CD8-positive, alpha-beta memory T cell (primary cell): ENCODE data around the gene WASHC4. TPM values are rescaled to one million over a fixed set of nuclear protein-coding genes. Genes with fewer than 3 reads are reported as not detected.
"Not testable (repeated sequence)": the region's sequence is repeated elsewhere in the genome, so short reads cannot be mapped to it uniquely, and the experiment has no call there.

Experiments
- CTCF ChIA-PET: fragments of 350-600 bp; sonication (Branson Sonifier 250); formaldehyde crosslinking; loops from one replicate; lab custom pipeline; 2021; ENCODE audit warnings: antibody characterized with exemption; lab: Charles Lee
- POLR2A ChIA-PET: fragments of 350-600 bp; sonication (Branson Sonifier 250); formaldehyde crosslinking; loops from one replicate; lab custom pipeline; 2021; ENCODE audit warnings: antibody characterized with exemption; lab: Charles Lee
- DNase-seq, 5 donors: peaks; one replicate each; pipeline versions ENCODE4 v3.0.0 to v3.0.0-alpha.2; 2020 to 2022; ENCODE audit warnings: mixed read lengths in 1 of 5
- H3K27ac ChIP-seq: one replicate; pipeline ENCODE4 v1.7.0; 2013; ENCODE audit warnings: low read depth, mild to moderate bottlenecking, low read length, moderate library complexity
- H3K27me3 ChIP-seq: 2 replicates; pipeline ENCODE4 v1.7.0; 2013; ENCODE audit warnings: low read length, mild to moderate bottlenecking; ENCODE audit not compliant: insufficient read depth, poor library complexity, severe bottlenecking
- H3K36me3 ChIP-seq: 2 replicates; pipeline ENCODE4 v1.7.0; 2013; ENCODE audit warnings: mild to moderate bottlenecking, low read length, moderate library complexity; ENCODE audit not compliant: insufficient read depth
- H3K4me1 ChIP-seq: 2 replicates; pipeline ENCODE4 v1.7.0; 2013; ENCODE audit warnings: mild to moderate bottlenecking, low read length, moderate library complexity; ENCODE audit not compliant: insufficient read depth
- H3K4me3 ChIP-seq: 2 replicates; pipeline ENCODE4 v1.7.0; 2013; ENCODE audit warnings: mild to moderate bottlenecking, low read length
- H3K9me3 ChIP-seq: 2 replicates; pipeline ENCODE4 v1.7.0; 2013; ENCODE audit warnings: mild to moderate bottlenecking, low read length
- H3K27ac Mint-ChIP-seq, 8 donors: one replicate each; pipeline ENCODE4 v1.8.0; 2020 to 2021; ENCODE audit warnings: mixed read lengths in 8 of 8, mild to moderate bottlenecking in 6 of 8, inconsistent platforms in 3 of 8, moderate library complexity in 3 of 8
- H3K27me3 Mint-ChIP-seq, 2 donors: one replicate each; pipeline ENCODE4 v1.8.0; 2020 to 2021; ENCODE audit warnings: mixed read lengths in 2 of 2, mild to moderate bottlenecking in 1 of 2, moderate library complexity in 1 of 2
- H3K36me3 Mint-ChIP-seq, 3 donors: one replicate each; pipeline ENCODE4 v1.8.0; 2020 to 2021; ENCODE audit warnings: mixed read lengths in 3 of 3, inconsistent platforms in 1 of 3, mild to moderate bottlenecking in 1 of 3
- H3K4me1 Mint-ChIP-seq, 3 donors: one replicate each; pipeline ENCODE4 v1.8.0; 2020 to 2021; ENCODE audit warnings: mixed read lengths in 3 of 3, inconsistent platforms in 1 of 3, mild to moderate bottlenecking in 1 of 3
- H3K4me3 Mint-ChIP-seq, 7 donors: one replicate each; pipeline ENCODE4 v1.8.0; 2020 to 2021; ENCODE audit warnings: mixed read lengths in 7 of 7, mild to moderate bottlenecking in 6 of 7, moderate library complexity in 4 of 7, inconsistent platforms in 2 of 7
- H3K9me3 Mint-ChIP-seq, 5 donors: one replicate each; pipeline ENCODE4 v1.8.0; 2020 to 2022; ENCODE audit warnings: mixed read lengths in 5 of 5, mild to moderate bottlenecking in 3 of 5, moderate library complexity in 2 of 5, inconsistent platforms in 1 of 5
- polyA plus RNA-seq: library from polyadenylated mRNA; unstranded; fragments of 300-500 nt; fragmentation: Illumina TruSeq; gene quantifications from one replicate; pipeline ENCODE4 v1.2.3, GENCODE V29; 2021
- total RNA-seq, 2 experiments: library from RNA; stranded (reverse); gene quantifications; one replicate each; pipeline ENCODE4 v1.2.3, GENCODE V29; 2021

Gene WASHC4
- total and polyA plus RNA-seq, 3 experiments from 2014 or later, result 24.6 to 37.8 (median 34.3) TPM

- peak in 4 of 5 donors; percentile 3 to 50 (median 21) for DNase-seq
- H3K4me3 ChIP-seq, result peak within 1 kb of the TSS; percentile 38
- H3K4me1 ChIP-seq, result peaks cover 10% of the 10 kb centered on the region
- Mint-ChIP-seq H3K36me3 (peaks cover 0 to 5% (median 3%) of the 10 kb centered on the region in 3 donors), H3K4me1 (peaks cover 7 to 13% (median 10%) of the 10 kb centered on the region in 3 donors), H3K27ac (peak within 1 kb of the TSS in 6 of 8 donors; percentile 23 to 78 (median 52)), H3K27me3 (peaks cover 17 to 49% of the 10 kb centered on the region in 2 donors), H3K4me3 (peak within 1 kb of the TSS; percentile 32 to 83 (median 75)), H3K9me3 (peaks cover 0 to 6% (median 4%) of the 10 kb centered on the region in 5 donors)
- CTCF ChIA-PET, result no interaction called here
- H3K27ac ChIP-seq, result peak within 1 kb of the TSS; percentile 48
- H3K36me3 ChIP-seq, result no peaks in the 10 kb centered on the region
- POLR2A ChIA-PET, result interaction anchor here (0.6 to 0.8 kb wide), 2 partner anchors 38 to 268 kb away, joined by 3 to 4 read pairs; no protein-coding TSS in a partner anchor
- no peaks in the 10 kb centered on the region for H3K9me3 ChIP-seq
- H3K27me3 ChIP-seq, result peaks cover 29% of the 10 kb centered on the region
Observed at GRCh38 chr12:105084251-105085250, 23.0 kb upstream of the WASHC4 start, which contains the start of gene ALDH1L2. ALDH1L2 (minus strand) TSS chr12:105084458; CDS start chr12:105084436, 22 bp downstream.

DNA sequence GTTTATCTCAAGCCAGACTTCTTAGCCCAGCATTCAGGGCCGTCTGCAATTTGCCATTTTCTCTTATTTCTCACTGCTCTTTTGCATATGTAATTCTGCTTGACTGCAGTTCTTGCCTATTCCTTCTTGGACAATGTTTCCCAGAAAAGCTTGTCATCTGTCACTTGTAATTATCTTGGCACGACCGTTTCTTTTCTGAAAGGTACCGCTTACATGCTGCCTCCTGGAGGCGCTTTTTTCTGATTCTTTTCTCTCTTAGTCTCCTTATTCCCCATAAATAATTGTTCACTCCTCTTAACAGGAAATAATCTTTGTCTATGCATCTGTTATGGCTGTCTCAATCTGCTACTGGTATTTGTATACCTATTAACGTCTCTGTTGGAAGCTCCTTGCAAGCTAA lies 22.0 kb upstream of the WASHC4 start:
- CTCF ChIA-PET, result no interaction called here

DNA sequence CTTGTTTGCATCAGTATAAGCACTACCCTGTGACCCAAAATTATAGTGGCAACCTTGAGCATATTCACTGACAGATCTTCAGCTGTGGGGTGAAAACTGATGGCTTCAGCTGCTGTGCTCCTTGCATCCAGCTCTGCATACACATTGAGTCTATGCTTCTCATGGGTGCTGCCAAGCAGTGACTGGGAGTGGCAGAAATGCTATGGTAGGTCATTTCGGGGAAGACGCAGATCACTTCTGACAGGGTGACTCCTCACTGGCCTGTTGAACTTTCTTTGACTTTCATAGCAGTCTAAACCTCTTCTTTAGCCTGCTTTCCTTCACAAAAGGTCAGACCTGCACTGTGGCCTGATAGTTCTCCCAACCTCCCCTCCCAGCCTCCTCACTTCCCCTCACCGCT lies 17.7 kb upstream of the WASHC4 start:
- no peaks in the 10 kb centered on the region for H3K27me3 ChIP-seq
- ChIA-PET POLR2A (no interaction called here), CTCF (no interaction called here)
- H3K4me1 Mint-ChIP-seq, result peaks cover 0 to 5% (median 4%) of the 10 kb centered on the region in 3 donors
- H3K4me1 ChIP-seq, result no peaks in the 10 kb centered on the region
- peaks cover 3% of the 10 kb centered on the region for H3K9me3 ChIP-seq
- H3K9me3 Mint-ChIP-seq, result peaks cover 3 to 12% (median 7%) of the 10 kb centered on the region in 5 donors
- H3K27me3 Mint-ChIP-seq, result peaks cover 10 to 21% of the 10 kb centered on the region in 2 donors
- no peak overlapping the region for H3K4me3 Mint-ChIP-seq
- DNase-seq, result no peak
- no peaks in the 10 kb centered on the region for H3K36me3 ChIP-seq
- no peak overlapping the region for H3K27ac Mint-ChIP-seq
- H3K4me3 ChIP-seq, result no peak overlapping the region
- peaks cover 0 to 10% (median 0%) of the 10 kb centered on the region in 3 donors for H3K36me3 Mint-ChIP-seq
- no peak overlapping the region for H3K27ac ChIP-seq

More for the DNA sequence above, 22.0 kb upstream of the WASHC4 start:
- Histone ChIP-seq H3K4me1 (peaks cover 10% of the 10 kb centered on the region), H3K9me3 (no peaks in the 10 kb centered on the region), H3K36me3 (no peaks in the 10 kb centered on the region), H3K4me3 (no peak overlapping the region), H3K27me3 (peaks cover 29% of the 10 kb centered on the region), H3K27ac (no peak overlapping the region)
- Mint-ChIP-seq H3K36me3 (peaks cover 0 to 5% (median 3%) of the 10 kb centered on the region in 3 donors), H3K9me3 (peaks cover 0 to 6% (median 4%) of the 10 kb centered on the region in 5 donors), H3K27me3 (peaks cover 17 to 43% of the 10 kb centered on the region in 2 donors), H3K27ac (peak overlapping the region in 1 of 8 donors; percentile 76), H3K4me3 (peak overlapping the region in 5 of 7 donors; percentile 1 to 63 (median 36)), H3K4me1 (peaks cover 7 to 13% (median 10%) of the 10 kb centered on the region in 3 donors)
- POLR2A ChIA-PET, result interaction anchor here (0.8 kb wide), 1 partner anchor 267 kb away, joined by 3 read pairs; no protein-coding TSS in a partner anchor
- DNase-seq, result no peak

DNA sequence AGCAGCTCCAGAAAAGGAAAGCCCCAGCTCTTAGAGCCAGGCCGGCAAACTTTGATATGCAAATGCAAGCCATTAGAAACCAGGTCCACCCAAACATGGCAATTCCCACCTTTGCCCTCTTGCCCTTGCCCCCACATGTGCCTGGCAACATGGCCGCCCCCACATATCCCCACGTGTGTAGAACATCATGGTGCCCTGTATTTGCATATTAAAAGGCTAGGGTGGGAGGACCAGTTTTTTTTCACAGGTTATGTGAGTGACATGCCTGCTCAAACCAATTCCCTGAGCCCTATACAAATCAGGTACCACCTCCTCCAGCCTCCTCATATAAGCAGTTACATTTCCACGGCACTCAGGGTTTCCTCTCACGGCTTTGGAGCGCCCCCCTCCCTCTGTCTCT lies 17.2 kb upstream of the WASHC4 start:
- peaks cover 9 to 20% of the 10 kb centered on the region in 2 donors for H3K27me3 Mint-ChIP-seq
- peaks cover 3% of the 10 kb centered on the region for H3K9me3 ChIP-seq
- no peaks in the 10 kb centered on the region for H3K27me3 ChIP-seq
- H3K9me3 Mint-ChIP-seq, result peaks cover 4 to 17% (median 11%) of the 10 kb centered on the region in 5 donors
- CTCF ChIA-PET, result no interaction called here
- POLR2A ChIA-PET, result no interaction called here
- H3K4me3 Mint-ChIP-seq, result no peak overlapping the region
- H3K36me3 Mint-ChIP-seq, result peaks cover 0 to 10% (median 0%) of the 10 kb centered on the region in 3 donors
- H3K4me3 ChIP-seq, result no peak overlapping the region
- no peaks in the 10 kb centered on the region for H3K4me1 ChIP-seq
- H3K4me1 Mint-ChIP-seq, result peaks cover 0 to 4% (median 3%) of the 10 kb centered on the region in 3 donors
- H3K36me3 ChIP-seq, result no peaks in the 10 kb centered on the region
- DNase-seq, result no peak
- no peak overlapping the region for H3K27ac Mint-ChIP-seq
- H3K27ac ChIP-seq, result no peak overlapping the region

DNA sequence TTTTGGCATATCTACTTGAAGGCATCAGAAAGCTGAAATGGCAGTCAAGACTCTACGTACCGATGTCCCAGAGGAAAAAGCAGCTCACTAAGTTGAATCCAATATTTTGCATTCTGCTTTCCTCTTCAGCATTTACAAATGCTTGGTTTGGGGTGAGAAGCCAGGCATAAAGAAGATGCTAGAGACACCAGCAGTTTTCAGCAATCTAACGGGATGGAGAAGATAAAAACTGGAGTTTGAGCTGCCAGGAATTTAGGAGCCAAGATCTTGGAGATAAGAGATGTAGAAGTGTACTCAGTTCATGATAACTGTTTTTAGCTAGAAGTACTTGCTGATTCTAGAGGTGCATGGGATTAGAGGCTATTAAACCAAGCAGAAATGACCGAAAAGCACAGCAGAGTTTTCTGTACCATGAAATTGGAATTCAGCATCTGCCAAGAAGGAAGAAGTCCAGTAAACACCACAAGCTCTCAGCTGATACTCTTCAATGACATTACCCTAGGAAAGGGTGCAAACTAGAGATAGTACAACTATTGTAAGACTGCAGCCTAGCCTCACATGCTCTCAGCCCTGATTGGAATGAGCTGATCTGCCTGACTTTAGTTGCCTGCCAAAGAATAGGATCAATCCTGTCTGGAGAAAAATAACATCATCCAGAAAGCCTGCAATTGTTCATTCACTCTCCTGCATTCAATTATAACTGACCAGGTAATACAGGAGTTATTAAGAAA lies 15.9 kb upstream of the WASHC4 start:
- Mint-ChIP-seq H3K27me3 (peaks cover 4 to 9% of the 10 kb centered on the region in 2 donors), H3K4me1 (no peaks in the 10 kb centered on the region), H3K36me3 (peaks cover 0 to 13% (median 0%) of the 10 kb centered on the region in 3 donors), H3K4me3 (no peak overlapping the region), H3K27ac (no peak overlapping the region), H3K9me3 (peaks cover 6 to 23% (median 18%) of the 10 kb centered on the region in 5 donors)
- DNase-seq, result no peak
- Histone ChIP-seq H3K4me1 (no peaks in the 10 kb centered on the region), H3K36me3 (no peaks in the 10 kb centered on the region), H3K9me3 (peaks cover 3% of the 10 kb centered on the region), H3K27ac (no peak overlapping the region), H3K27me3 (no peaks in the 10 kb centered on the region), H3K4me3 (no peak overlapping the region)
- CTCF ChIA-PET, result no interaction called here
- POLR2A ChIA-PET, result interaction anchor here (0.6 kb wide), 1 partner anchor 1147 kb away, joined by 6 read pairs; no protein-coding TSS in a partner anchor

DNA sequence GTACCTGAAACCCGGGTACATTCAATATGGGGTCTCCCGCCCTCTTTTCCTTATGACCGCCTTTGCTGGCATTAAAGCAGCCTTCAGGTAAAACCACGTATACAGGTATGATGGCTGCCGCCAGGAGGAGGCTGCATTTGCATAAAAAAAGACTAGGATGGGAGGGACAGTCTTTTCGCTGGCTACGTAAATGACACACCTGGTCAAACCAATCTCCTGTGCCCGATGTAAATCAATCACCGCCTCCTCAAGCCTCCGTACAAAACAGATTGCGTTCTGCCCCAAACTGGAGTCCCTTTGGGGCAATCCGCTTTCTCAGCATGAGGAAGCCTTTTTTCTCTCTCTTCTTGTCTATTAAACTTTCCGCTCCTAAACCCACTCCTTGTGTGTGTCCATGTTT lies 15.2 kb upstream of the WASHC4 start:
- Histone ChIP-seq H3K4me3 (no peak overlapping the region), H3K36me3 (no peaks in the 10 kb centered on the region), H3K27ac (no peak overlapping the region), H3K27me3 (no peaks in the 10 kb centered on the region), H3K9me3 (peaks cover 3% of the 10 kb centered on the region), H3K4me1 (no peaks in the 10 kb centered on the region)
- Mint-ChIP-seq H3K4me3 (no peak overlapping the region), H3K4me1 (no peaks in the 10 kb centered on the region), H3K27ac (no peak overlapping the region), H3K9me3 (peaks cover 6 to 27% (median 19%) of the 10 kb centered on the region in 5 donors), H3K27me3 (peaks cover 3 to 9% of the 10 kb centered on the region in 2 donors), H3K36me3 (peaks cover 0 to 13% (median 0%) of the 10 kb centered on the region in 3 donors)
- CTCF ChIA-PET, result no interaction called here
- POLR2A ChIA-PET, result no interaction called here
- no peak for DNase-seq

GRCh38 chr12:105095338-105095737 lies 12.2 kb upstream of the WASHC4 start:
- DNase-seq, H3K4me1 Mint-ChIP-seq, H3K4me3 ChIP-seq, H3K4me3 Mint-ChIP-seq, H3K27ac ChIP-seq, H3K9me3 ChIP-seq, POLR2A ChIA-PET, H3K27me3 ChIP-seq, CTCF ChIA-PET, H3K4me1 ChIP-seq, H3K36me3 ChIP-seq: not testable (repeated sequence)
- Mint-ChIP-seq H3K36me3 (peaks cover 0 to 16% (median 0%) of the 10 kb centered on the region in 3 donors), H3K27ac (peak overlapping the region in 1 of 8 donors; percentile 46), H3K9me3 (peaks cover 6 to 27% (median 19%) of the 10 kb centered on the region in 5 donors), H3K27me3 (peaks cover 3 to 33% of the 10 kb centered on the region in 2 donors)
